Measurements from ENCODE around the gene LINGO3.

Gene LINGO3

DNA sequence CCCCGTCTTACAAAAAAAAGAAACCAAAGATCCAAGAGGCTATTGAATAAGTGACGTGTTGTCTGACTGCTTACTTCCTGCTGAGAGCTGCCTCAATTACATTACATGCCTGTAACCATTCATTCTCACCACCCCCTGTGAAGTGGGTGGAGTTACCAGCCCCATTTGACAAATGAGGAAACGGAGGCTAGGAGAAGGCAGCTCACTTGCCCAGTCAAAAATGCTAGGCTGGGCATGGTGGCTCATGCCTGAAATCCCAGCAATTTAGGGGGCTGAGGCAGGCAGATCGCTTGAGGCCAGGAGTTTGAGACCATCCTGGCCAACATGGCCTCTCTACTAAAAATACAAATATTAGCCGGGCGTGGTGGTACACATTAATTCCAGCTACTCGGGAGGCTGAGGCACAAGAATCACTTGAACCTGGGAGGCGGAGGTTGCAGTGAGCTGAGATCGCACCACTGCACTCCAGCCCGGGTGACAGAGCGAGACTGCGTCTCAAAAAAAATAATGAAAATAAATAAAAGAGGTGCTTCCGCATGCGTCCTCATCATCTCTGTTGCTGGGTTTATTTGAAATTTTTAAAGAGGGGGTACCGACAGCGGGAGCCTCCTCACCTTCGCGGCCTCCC is 19.9 kb upstream of the LINGO3 start:
- DNase-seq (ENCODE audit: low read depth in 2 of 2): peak; percentile 39 to 46

DNA sequence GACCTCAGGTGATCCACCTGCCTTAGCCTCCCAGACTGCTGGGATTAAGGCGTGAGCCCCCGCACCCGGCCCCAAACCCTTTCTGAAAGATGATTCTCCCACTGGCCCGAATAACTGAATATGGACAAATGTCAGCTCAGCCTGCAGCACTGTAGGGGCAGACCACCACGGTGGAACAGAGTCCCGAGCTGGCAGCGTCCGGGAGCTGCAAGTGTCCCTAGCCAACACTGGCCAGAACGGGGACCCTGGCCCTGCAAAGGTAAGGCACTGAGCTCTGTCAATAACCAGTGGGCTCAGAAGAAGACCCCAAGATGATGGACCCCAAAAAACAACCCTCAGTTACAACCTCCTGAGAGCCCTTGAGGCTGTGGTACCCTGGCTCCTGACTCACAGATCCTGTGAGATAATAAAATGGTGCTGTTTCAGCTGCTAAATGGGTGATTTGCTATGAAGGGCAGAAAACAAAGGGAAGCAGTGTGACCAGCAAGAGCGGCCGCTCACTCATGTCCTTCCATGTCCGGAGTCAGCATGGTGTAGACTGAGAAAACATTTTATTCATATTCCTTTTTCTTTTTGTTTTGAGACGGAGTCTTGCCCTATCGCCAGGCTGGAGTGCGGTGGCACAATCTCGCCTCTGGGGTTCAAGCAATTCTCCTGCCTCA is 18.9 kb upstream of the LINGO3 start:
- no peak for DNase-seq (ENCODE audit: low read depth in 2 of 2)

DNA sequence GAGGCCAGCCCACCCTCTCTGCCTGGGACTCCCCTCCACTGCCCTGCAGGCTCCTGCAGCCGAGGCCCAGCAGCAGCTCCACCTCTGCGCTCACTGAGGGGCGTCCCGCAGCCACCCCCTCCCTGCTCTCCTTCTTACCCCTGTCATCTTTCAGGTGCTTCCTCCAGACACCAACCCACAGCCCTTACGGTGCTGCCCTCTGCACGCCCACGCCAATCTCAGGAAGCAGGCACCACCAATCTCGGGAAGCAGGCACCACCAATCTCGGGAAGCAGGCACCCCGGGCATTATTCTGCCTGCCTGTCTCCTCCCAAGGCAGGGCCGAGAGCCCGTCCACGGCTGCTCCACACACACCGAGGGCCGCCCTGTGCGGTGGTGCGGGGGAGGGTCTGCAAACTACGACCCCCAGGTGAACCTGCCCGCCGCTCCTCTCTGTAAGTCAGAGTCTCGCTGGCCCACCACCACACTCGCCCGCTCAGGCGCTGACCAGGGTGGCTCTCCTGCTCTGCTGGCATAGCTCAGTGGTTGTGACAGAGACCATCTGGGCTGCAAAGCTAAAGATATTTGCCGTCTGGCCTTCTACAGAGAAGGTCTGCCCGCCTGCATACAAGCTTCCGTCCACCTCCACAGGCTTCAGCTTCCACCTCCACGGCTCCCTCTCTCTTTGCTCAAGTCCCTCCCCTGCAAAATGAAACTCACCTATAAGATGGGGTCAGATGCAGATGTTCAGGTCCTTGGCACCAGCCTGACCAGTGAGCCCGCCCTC is 17.5 kb upstream of the LINGO3 start:
- DNase-seq (ENCODE audit: low read depth in 2 of 2): no peak

DNA sequence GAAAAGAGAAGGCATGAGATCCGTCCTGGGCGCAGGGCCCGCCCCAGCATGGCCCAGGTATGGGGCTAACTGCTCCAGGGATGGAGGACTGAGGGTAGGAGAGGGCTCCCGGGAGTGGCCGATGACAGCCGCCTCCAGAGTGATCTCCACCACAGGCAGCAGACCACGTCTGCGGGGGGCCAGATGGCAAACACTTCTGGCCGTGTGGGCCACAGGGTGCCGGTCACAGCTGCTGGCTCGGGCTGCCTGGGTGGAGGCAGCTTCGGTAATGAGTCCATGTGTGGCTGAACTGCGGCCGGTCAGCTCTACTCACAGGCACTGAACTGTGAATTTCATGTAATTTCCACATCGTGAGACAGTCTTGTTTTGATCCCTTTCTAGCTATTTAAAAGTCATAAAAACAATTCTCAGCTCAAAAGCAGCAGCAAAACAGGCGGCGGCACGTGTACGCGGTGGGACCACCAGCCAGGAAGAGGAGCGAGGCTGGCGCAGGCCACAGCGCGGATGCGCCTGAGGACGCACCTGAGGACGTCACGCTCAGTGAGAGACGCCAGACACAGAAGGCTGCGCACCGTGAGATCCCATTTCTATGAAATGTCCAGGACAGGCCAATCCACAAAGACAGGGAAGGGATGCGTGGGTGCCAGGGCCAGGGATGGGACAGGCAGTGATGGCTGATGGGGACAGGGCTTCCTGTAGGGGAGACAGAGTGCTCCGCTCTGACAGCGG is 16.4 kb upstream of the LINGO3 start:
- no peak for DNase-seq (ENCODE audit: low read depth in 2 of 2)

DNA sequence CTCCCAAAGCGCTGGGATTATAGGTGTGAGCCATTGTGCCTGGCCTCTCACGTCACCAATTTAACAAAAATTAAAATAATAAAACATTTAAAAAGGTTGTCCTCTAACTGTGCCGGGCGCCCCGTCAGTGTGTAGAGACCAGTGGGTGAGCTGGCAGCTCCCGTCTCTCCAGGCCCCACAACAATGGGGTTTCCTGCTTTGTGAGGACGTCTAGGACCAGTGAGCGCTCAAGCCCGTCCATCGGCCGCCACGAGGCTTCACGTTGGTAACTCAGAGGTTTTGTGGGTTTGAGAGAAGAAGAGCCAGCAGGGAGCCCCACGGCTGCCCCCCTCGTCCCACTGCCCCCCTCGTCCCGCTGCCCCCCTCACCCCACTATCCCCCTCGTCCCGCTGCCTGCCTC is 15.8 kb upstream of the LINGO3 start:
- DNase-seq (ENCODE audit: low read depth in 2 of 2): no peak

DNA sequence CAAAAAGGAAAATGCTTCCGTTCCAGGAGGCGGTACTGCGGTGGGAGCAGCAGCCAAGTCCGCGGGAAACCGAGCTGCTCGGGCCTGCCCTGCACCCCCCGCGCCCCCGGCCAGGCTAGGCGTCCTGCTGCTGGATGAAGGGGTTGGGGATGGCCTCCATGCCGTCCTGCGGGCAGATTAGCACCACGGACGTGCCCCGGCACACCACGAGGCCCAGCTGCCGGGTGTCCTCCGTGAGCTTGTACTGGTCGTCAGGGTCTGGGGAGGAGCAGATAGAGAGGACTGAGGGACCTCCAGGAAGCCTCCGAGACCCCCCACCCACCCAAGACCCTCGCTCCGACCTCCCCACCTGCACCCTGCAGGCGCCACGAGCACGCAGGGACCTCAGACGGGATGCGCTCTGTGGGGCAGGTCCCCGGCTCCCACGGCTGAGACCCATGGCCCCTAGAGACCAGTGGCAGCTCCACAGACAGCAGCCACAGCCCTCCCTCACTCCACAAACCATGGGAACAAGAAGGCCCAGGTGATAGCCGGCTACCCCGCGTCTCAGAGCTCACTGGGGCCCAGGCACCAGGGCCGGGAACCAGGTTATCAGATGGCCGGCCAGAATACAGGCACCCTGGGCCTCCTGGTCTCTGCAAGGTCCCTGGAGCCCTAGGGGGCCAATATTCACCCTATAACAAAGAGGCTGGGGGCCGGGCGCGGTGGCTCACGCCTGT is 13.8 kb upstream of the LINGO3 start:
- no peak for DNase-seq (ENCODE audit: low read depth in 2 of 2)

DNA sequence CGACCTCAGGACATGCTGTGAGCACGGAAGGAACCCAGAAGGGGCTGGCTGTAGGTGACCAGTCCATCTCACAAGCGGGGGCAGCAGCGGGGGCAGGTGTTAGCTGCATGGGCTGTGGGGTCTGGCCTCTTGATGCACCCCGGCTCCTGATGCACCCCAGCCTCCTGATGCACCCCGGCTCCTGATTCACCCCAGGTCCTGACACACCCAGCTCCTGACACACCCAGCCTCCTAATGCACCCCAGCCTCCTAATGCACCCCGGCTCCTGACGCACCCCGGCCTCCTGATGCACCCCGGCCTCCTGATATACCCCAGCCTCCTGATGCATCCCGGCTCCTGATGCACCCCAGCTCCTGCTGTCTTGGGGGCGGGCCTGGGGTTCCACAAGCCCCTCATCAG is 13.0 kb upstream of the LINGO3 start:
- DNase-seq (ENCODE audit: low read depth in 2 of 2): no peak

DNA sequence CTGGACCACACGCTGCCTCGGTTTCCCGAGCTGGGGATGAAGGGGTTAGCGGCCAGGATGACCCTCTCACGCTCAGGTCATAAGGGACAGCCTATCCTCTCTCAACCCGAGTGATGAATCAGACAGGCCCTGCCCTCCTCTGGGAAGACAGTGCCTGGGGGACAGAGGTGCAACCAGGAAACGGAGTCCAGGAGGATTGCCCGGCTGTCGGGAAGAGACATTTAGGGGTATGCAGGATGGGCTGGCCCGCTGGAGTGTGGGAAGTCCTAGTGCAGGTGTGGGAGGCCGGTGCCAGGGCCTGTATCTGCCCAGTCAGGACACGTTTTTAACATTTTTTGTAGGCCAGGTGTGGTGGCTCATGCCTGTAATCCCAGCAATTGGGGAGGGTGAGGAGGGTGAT is 12.1 kb upstream of the LINGO3 start:
- no peak for DNase-seq (ENCODE audit: low read depth in 2 of 2)

DNA sequence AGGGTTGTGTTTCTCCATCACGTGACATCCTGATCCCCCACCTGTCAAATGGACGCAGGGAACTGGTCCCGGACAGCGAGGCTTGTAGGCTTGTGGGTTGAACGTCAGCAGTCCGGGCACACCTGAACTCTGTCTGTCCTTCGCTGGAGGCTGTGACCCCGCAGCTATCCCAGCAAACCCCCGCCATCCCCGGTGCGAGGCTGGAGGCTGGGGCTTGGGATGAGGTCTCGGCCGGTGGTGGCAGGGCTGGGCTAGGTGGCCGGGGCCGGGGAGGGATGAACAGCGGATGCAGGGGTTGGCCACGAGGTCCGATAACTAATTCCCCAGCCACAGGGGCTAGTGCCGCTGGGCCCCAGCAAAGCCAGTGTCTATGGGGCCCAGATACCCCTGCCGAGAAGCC is 11.6 kb upstream of the LINGO3 start:
- no peak for DNase-seq (ENCODE audit: low read depth in 2 of 2)

DNA sequence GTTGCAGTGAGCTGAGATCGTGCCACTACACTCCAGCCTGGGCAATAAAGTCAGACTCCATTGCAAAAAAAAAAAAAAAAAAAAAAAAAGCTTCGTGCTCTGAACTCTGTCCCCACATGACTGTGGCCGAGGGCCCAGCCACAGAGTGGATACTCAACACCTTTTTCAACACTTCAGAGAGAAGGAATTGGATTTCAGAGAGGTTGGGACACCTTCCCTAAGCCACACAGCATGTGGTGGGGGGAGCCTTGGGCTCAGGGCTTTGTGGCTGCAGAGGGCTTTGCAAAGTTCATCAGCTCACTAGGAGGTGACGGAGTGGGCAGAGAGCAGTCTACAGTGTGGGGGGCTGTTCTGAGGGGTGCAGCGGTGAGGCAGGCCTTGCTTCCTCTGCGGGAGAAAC is 11.0 kb upstream of the LINGO3 start:
- DNase-seq (ENCODE audit: low read depth in 2 of 2): no peak

DNA sequence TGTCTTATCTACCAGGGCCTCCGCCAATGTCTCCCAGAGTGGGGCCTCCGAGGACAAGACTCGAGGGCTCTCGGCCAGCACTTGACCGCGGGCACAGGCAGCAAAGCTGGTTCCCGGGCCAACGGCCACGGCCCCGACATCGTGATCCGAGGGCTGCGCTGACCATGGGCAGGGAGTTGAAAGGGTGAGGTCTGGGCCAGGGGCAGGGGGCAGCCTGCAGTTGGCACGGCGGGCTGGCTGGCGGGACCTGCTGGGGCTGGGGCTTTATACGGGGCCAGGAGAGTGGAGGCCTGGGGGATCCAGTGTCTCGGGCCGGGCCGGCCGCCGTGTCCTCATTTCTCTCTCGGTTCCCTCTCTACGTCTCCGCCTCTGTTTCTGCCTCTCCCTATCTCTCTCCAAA is 9.8 kb upstream of the LINGO3 start:
- no peak for DNase-seq (ENCODE audit: low read depth in 2 of 2)

DNA sequence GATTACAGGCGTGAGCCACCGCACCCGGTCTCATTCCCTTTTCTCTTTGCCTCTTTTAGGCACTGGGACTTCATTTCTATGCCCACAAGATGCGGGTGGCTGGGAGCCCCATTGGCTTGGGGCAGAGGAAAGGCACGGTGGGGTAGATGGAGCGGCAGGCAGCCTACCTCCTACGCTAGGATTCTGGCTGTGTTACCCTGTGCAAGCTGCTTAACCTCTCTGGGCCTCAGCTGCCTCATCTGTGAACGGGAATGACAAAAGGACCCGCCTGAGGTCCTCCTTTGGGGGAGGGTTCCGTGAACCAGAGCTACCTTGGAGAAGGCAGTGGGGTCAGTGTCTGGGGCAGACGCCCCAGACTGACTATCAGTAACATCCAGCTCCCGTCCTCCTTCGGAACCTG is 9.3 kb upstream of the LINGO3 start:
- no peak for DNase-seq (ENCODE audit: low read depth in 2 of 2)

DNA sequence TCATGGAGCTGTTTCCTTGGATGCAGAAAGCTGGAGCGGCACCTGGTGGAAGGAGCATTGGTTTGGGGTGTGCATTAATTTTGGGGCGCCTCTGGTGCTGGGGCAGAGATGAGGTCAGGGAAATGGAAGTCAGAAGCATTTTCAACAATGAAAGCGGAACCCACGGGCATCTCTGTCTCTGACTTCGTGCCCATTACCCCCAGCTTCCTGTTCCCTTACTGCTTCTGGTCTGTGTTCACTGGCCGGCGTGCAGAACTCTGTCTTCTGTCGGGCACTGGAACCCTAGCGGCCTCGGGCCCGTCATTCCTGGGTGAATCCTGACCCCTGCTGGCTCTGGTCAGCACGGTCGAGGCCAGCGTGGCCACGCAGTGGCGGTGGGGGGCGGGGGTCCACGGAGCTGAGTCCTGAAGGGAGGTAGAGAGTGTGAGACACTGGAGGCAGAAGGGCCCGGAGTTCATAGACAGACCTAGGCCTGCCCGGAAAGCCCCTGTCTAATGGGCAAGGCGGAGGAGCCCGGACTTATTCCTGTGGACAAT is 7.9 kb upstream of the LINGO3 start:
- peak in 1 of 2 experiments; percentile 6 for DNase-seq (ENCODE audit: low read depth in 2 of 2)

DNA sequence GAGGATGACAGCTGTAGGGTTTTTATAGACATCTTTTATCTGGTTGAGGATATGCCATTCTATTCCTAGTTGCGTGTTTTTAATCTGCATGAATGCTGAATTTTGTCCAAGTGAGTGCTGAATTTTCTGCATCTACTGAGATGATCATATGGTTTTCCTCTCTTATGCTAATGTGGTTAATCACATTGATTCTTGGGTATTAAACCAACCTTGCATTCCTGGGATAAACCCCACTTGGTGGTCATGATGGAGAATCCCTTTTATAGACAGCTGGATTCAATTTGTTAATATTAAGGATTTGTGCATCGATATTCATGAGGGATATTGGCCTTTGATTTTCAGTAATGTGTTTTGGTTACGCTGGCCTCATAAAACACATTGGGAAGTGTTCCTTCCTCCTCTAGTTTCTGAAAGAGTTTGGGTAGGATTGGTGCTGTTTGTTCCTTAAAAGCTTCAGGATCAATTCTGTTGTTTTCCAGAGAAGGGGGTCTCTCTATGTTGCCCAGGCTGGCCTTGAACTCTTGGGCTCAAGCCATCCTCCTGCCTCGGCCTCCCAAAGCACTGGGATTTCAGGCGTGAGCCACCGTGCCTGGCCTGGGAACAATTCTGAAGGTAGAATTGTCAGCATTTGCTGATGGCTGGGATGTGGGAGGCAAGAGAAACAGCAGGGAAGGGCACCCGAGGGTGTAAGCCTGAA is 7.3 kb upstream of the LINGO3 start:
- no peak for DNase-seq (ENCODE audit: low read depth in 2 of 2)

DNA sequence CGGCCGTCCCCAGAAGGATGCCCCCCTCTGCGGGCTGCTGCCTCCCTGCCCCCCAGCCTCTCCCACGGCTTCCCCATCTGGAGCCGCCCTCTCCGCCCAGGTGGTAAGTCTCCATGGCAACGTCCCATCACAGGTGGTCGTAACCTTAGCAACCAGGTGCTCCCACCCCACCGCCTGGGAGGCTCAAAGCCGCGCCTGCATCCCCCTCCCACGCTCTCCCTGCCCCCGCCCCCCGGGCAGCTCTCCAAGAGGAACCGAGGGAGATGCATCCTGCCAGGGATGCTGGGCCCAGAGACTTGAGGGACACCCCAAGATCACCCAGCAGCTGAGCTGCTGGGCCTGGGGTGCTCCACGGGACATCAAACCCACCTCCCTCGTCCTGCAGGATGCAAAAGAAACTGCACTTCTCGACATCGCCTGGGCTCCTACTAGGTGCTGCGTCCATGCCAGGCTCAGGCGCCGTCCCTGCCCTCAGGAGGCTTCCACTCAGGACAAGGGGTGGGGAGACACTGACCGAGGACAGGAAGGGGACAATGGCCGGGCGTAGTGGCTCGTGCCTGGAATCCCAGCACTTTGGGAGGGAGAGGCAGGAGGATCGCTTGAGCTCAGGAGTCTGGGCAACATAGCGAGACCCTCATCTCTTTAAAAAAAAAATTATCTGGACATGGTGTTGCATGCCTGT is 5.0 kb upstream of the LINGO3 start:
- no peak for DNase-seq (ENCODE audit: low read depth in 2 of 2)

DNA sequence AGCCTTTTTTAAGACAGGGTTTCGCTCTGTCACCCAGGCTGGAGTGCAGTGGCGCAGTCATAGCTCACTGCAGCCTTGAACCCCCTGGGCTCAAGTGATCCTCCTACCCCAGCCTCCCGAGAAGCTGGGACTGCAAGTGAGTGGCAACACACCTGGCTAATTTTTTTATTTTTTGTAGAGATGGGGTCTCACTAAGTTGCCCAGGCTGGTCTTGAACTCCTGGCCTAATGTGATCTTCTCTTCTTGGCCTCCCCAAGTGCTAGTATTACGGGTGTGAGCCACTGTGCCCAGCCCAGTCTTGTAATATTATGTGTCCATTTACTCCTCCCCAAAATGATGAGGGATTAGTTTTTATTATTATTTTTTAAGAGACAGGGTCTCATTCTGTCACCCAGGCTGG is 3.1 kb upstream of the LINGO3 start:
- DNase-seq (ENCODE audit: low read depth in 2 of 2): no peak

DNA sequence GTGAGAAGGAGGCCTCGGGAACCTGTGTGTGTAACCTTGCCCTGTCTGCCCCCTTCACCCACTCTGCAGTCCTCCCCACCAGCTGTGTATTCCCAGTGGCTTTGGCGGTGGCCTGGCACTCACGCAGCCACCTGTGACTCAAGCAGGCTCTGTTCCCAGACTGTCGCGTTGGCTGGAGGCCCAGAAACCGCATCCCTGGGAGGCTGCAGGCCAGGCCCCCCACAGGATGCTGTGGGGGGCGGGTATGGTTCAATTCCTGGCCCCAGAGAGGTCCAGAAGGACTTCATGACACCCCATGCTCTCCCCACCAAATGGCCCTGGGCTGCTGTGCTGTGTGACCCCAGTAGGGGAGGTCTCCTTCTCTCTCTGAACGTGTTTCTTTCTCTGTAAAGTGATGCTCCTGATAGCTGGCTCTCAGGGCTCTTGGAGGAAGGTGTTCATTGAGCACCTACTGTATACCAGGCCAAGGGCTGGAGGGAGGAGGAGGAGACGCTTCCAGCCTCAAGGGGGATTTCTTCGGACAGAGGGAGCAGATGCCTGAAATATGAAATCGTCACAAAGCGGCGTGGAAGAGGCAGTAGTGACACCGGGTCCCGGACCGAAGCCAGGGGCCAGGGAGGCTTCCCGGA is 1.9 kb upstream of the LINGO3 start:
- no peak for DNase-seq (ENCODE audit: low read depth in 2 of 2)

DNA sequence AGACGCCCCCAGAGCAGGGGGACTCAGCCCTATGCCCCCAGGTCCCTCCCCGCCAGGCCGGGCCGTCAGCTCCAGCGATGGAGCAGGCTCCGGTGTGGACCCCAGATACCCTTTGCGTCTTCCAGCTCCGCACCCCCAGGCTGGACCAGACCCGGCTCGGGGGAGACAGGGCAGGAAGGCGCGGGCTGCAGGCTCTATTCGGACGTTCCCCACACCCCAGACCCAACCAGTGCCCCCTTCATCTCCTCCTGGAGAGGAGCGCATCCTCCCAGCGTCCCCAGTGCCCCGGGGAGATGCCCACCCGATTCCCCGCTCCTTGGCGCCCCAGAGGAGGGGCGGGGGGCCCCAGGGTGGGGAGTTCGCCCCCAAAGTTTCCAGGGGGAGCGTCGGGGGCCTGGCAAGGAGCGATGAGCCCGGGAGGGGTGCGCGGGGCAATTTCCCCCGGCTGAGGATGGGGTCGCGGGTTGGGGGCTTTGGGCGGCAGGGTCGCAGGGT is 389 bp downstream of the LINGO3 start:
- DNase-seq (ENCODE audit: low read depth in 2 of 2): no peak

DNA sequence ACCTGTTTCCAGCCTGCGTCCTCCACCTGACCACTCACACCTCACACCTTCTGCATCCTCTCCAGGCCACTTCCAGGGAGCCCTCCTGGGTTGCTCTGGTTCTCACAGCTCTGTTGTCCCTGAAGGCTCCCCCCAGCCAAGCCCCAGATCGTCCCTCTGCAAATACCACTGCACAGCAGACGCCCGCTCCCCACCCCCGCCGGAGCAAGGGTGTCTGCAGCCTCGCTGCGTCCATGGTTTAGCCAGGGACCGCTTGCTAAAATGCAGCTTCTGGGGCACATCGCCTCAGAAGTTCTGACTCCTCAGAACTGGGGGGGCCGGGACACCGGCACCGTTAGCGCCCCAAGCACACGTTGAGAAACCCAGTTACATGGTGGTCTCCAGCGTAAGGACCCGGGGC is 983 bp downstream of the LINGO3 start:
- DNase-seq (ENCODE audit: low read depth in 2 of 2): no peak
